ENCODE measurements around the gene CD9.

The CD9 gene

GRCh38 chr12:6253278-6253677 lies 53.1 kb downstream of the CD9 start:
- H3F3A ChIP-seq (ENCODE audit: insufficient read depth, low read length): no peaks in the 10 kb centered on the region
- H3K9me2 ChIP-seq (ENCODE audit: low read depth, low read length): no peaks in the 10 kb centered on the region
- H3K9ac ChIP-seq (ENCODE audit: low read length): no peak overlapping the region
- no peak overlapping the region for H2AFZ ChIP-seq (ENCODE audit: low read length)
- H3K27ac ChIP-seq (ENCODE audit: low read depth, low read length, poor library complexity, severe bottlenecking): no peak overlapping the region
- peaks cover 44% of the 10 kb centered on the region for H3K4me1 ChIP-seq (ENCODE audit: insufficient read depth, low read length, severe bottlenecking)
- no peaks in the 10 kb centered on the region for H4K20me1 ChIP-seq (ENCODE audit: insufficient read depth, low read length)
- peaks cover 15% of the 10 kb centered on the region for H3K36me3 ChIP-seq (ENCODE audit: insufficient read depth, low read length)
- H3K27me3 ChIP-seq (ENCODE audit: insufficient read depth, low read length): no peaks in the 10 kb centered on the region
- H3K4me2 ChIP-seq (ENCODE audit: low read length): no peak overlapping the region
- H3K4me3 ChIP-seq (ENCODE audit: low read depth, low read length, poor library complexity, severe bottlenecking): no peak overlapping the region
- peaks cover 11% of the 10 kb centered on the region; the same call in 1 of the 2 replicates for H3K79me2 ChIP-seq (ENCODE audit: insufficient read depth, low read length)
- no peak for TF ChIP-seq CTCF (IDR thresholded peaks at IDR 0.05; ENCODE audit: low read length)
- TF ChIP-seq EZH2 (IDR thresholded peaks at IDR 0.05; ENCODE audit: borderline replicate concordance, low read length): no peak
- H3K9me3 ChIP-seq (ENCODE audit: low read length): no peaks in the 10 kb centered on the region

- H3K4me3 ChIP-seq (ENCODE audit: low read depth, low read length, poor library complexity, severe bottlenecking): no peak overlapping the region
- no peaks in the 10 kb centered on the region for H3K9me3 ChIP-seq (ENCODE audit: low read length)
- H3K9me2 ChIP-seq (ENCODE audit: low read depth, low read length): no peaks in the 10 kb centered on the region
- peaks cover 11% of the 10 kb centered on the region; the same call in 1 of the 2 replicates for H3K79me2 ChIP-seq (ENCODE audit: insufficient read depth, low read length)
- H2AFZ ChIP-seq (ENCODE audit: low read length): no peak overlapping the region
- TF ChIP-seq EZH2 (IDR thresholded peaks at IDR 0.05; ENCODE audit: borderline replicate concordance, low read length) (no peak), CTCF (IDR thresholded peaks at IDR 0.05; ENCODE audit: low read length) (no peak)
- no peaks in the 10 kb centered on the region for H4K20me1 ChIP-seq (ENCODE audit: insufficient read depth, low read length)
- H3K4me2 ChIP-seq (ENCODE audit: low read length): no peak overlapping the region
- H3K4me1 ChIP-seq (ENCODE audit: insufficient read depth, low read length, severe bottlenecking): peaks cover 42% of the 10 kb centered on the region
- H3K36me3 ChIP-seq (ENCODE audit: insufficient read depth, low read length): peaks cover 19% of the 10 kb centered on the region
- no peaks in the 10 kb centered on the region for H3F3A ChIP-seq (ENCODE audit: insufficient read depth, low read length)
- H3K9ac ChIP-seq (ENCODE audit: low read length): no peak overlapping the region
- H3K27me3 ChIP-seq (ENCODE audit: insufficient read depth, low read length): no peaks in the 10 kb centered on the region
- H3K27ac ChIP-seq (ENCODE audit: low read depth, low read length, poor library complexity, severe bottlenecking): no peak overlapping the region
Measured at GRCh38 chr12:6254491-6254890, 54.3 kb downstream of the CD9 start.

- no peak for TF ChIP-seq CTCF (IDR thresholded peaks at IDR 0.05; ENCODE audit: low read length)
- no peak for TF ChIP-seq EZH2 (IDR thresholded peaks at IDR 0.05; ENCODE audit: borderline replicate concordance, low read length)
- Histone ChIP-seq H4K20me1 (ENCODE audit: insufficient read depth, low read length) (no peaks in the 10 kb centered on the region), H3K27ac (ENCODE audit: low read depth, low read length, poor library complexity, severe bottlenecking) (no peak overlapping the region), H3K79me2 (ENCODE audit: insufficient read depth, low read length) (peaks cover 19% of the 10 kb centered on the region; the same call in 1 of the 2 replicates), H3K4me3 (ENCODE audit: low read depth, low read length, poor library complexity, severe bottlenecking) (no peak overlapping the region), H3K4me1 (ENCODE audit: insufficient read depth, low read length, severe bottlenecking) (peaks cover 29% of the 10 kb centered on the region), H3K9me3 (ENCODE audit: low read length) (no peaks in the 10 kb centered on the region), H3K4me2 (ENCODE audit: low read length) (no peak overlapping the region), H3K9me2 (ENCODE audit: low read depth, low read length) (no peaks in the 10 kb centered on the region), H3K36me3 (ENCODE audit: insufficient read depth, low read length) (peaks cover 19% of the 10 kb centered on the region), H3K9ac (ENCODE audit: low read length) (no peak overlapping the region), H3K27me3 (ENCODE audit: insufficient read depth, low read length) (no peaks in the 10 kb centered on the region), H3F3A (ENCODE audit: insufficient read depth, low read length) (no peaks in the 10 kb centered on the region), H2AFZ (ENCODE audit: low read length) (no peak overlapping the region)
Measured at GRCh38 chr12:6257007-6257406, 56.8 kb downstream of the CD9 start.

Data from OCI-LY1 (cell line).